ENCODE measurements around the gene ARHGEF6.
"Not testable (repeated sequence)": the region's sequence is repeated elsewhere in the genome, so short reads cannot be mapped to it uniquely, and the experiment has no call there.

Gene ARHGEF6

GRCh38 chrX:136810493-136810892, 29.8 kb upstream of the ARHGEF6 start:
- DNase-seq (ENCODE audit: low spot score in 2 of 2) = no peak
- no peaks in the 10 kb centered on the region for H3K36me3 ChIP-seq (replicated peaks)
- H3K27me3 ChIP-seq (ENCODE audit: low read depth) = no peaks in the 10 kb centered on the region
- no peaks in the 10 kb centered on the region for H3K9me3 ChIP-seq
- H3K4me3 ChIP-seq = no peak overlapping the region
- H3K4me1 ChIP-seq = no peaks in the 10 kb centered on the region
- in situ Hi-C loops (cut with MboI; ENCODE audit: low sequenced_read_pairs) = no loop called here

DNA sequence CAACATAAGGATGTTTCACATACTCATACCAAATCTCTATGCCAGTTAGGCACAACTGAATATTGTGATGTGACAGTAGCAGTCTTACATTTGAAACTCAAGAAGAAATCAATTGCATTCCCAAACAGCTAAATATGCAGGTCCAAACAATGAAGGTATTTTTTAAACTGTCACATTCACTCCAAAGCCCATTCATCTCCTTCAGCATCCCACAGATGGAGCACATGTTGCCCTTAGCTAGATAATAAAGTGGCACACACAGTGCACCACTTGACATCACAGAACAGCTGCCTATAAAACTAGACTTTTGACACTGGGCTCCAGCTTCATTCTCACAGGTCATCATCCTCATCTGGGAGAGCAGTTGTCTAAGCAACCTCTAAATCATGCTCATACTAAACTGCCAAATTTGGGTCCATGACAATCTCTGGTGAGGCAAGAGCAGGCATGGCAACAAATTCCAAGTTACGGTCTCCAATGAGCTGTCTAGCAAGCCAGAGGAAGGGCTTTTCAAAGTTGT, 26.2 kb upstream of the ARHGEF6 start:
- Histone ChIP-seq H3K27me3 (ENCODE audit: low read depth) (no peaks in the 10 kb centered on the region), H3K36me3 (replicated peaks) (no peaks in the 10 kb centered on the region), H3K4me3 (no peak overlapping the region), H3K4me1 (no peaks in the 10 kb centered on the region), H3K9me3 (no peaks in the 10 kb centered on the region)
- in situ Hi-C loops (cut with MboI; ENCODE audit: low sequenced_read_pairs) = no loop called here
- no peak for DNase-seq (ENCODE audit: low spot score in 2 of 2)

DNA sequence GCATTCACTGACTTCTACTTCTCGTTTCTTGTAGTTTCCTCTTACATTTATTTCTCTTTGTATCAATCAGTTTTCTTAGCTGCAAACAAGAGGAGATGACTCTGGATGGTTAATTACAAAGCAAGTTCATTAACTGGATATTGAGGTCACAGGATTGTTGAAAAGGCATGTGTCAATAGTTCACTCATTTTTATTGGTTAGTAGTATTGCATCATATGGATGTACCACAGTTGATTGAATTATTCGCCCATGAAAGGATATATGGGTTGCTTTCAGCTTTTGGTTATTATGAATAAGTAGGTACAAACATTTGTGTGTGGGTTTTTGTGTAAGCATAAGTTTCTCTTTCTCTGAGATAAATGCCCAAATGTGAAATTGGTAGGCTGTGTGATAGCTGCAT, 21.8 kb upstream of the ARHGEF6 start:
- H3K36me3 ChIP-seq (replicated peaks) = no peaks in the 10 kb centered on the region
- H3K4me1 ChIP-seq = no peaks in the 10 kb centered on the region
- no peaks in the 10 kb centered on the region for H3K9me3 ChIP-seq
- in situ Hi-C loops (cut with MboI; ENCODE audit: low sequenced_read_pairs) = no loop called here
- no peak overlapping the region for H3K4me3 ChIP-seq
- no peaks in the 10 kb centered on the region for H3K27me3 ChIP-seq (ENCODE audit: low read depth)
- no peak for DNase-seq (ENCODE audit: low spot score in 2 of 2)

DNA sequence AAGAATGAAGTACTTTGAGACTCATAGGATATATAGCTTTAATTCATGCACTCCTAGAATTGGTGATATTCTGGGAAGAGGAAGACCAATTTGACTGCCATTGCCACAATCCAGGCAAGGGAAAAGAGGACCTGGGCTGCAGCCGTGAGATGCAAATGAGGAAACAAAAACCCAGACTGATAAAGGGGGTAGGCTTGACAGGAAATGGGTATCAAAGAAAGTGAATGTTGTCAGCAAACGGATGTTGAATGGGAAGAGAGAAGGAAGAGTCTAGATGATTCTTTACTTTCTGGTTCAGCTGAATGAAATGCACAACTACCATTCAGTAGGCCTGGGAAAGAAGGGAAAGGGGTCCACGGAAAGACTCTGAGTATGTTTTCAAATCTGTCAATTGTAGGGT, 17.1 kb upstream of the ARHGEF6 start:
- no peaks in the 10 kb centered on the region for H3K4me1 ChIP-seq
- in situ Hi-C loops (cut with MboI; ENCODE audit: low sequenced_read_pairs) = no loop called here
- DNase-seq (ENCODE audit: low spot score in 2 of 2) = no peak
- no peaks in the 10 kb centered on the region for H3K36me3 ChIP-seq (replicated peaks)
- no peak overlapping the region for H3K4me3 ChIP-seq
- no peaks in the 10 kb centered on the region for H3K27me3 ChIP-seq (ENCODE audit: low read depth)
- H3K9me3 ChIP-seq = 0 out of 2 replicates have a peak, but pooled peaks cover 2% of the 10 kb centered on the region

- H3K9me3 ChIP-seq; H3K36me3 ChIP-seq (replicated peaks); DNase-seq (ENCODE audit: low spot score in 2 of 2); H3K4me1 ChIP-seq; H3K27me3 ChIP-seq (ENCODE audit: low read depth); H3K4me3 ChIP-seq; in situ Hi-C loops (cut with MboI; ENCODE audit: low sequenced_read_pairs): not testable (repeated sequence)
These were observed 14.4 kb upstream of the ARHGEF6 start for GRCh38 chrX:136795132-136795531.

- H3K4me1 ChIP-seq; DNase-seq (ENCODE audit: low spot score in 2 of 2); H3K4me3 ChIP-seq; H3K27me3 ChIP-seq (ENCODE audit: low read depth); H3K9me3 ChIP-seq; in situ Hi-C loops (cut with MboI; ENCODE audit: low sequenced_read_pairs); H3K36me3 ChIP-seq (replicated peaks): not testable (repeated sequence)
These were observed 13.9 kb upstream of the ARHGEF6 start for GRCh38 chrX:136794660-136795059.

GRCh38 chrX:136794080-136794479, 13.3 kb upstream of the ARHGEF6 start:
- in situ Hi-C loops (cut with MboI; ENCODE audit: low sequenced_read_pairs) = no loop called here
- no peak overlapping the region for H3K4me3 ChIP-seq

DNA sequence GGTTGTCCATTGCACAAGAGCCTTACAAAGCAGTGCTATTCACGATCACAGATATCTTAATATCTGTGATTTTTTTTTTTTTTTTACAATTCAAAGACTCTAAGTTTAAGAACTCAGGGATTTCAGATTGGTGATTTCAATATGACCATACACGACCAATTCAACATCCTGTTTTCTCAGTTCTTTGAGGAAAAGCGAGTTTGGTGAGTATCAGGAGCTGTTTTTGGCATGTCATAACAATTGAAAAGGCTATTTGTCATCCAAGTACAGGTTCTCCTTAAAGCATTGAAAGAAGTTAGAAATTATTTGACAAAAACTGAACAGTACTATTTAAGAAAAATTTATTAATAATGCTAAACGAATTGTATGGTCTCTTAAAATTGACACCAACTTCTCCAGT, 9.1 kb upstream of the ARHGEF6 start:
- 0 out of 2 replicates have a peak, but pooled peaks cover 5% of the 10 kb centered on the region for H3K27me3 ChIP-seq (ENCODE audit: low read depth)
- in situ Hi-C loops (cut with MboI; ENCODE audit: low sequenced_read_pairs) = no loop called here
- 0 out of 2 replicates have a peak, but pooled peaks cover 2% of the 10 kb centered on the region for H3K9me3 ChIP-seq
- no peak overlapping the region for H3K4me3 ChIP-seq
- H3K4me1 ChIP-seq = no peaks in the 10 kb centered on the region
- no peak for DNase-seq (ENCODE audit: low spot score in 2 of 2)
- no peaks in the 10 kb centered on the region for H3K36me3 ChIP-seq (replicated peaks)

More at GRCh38 chrX:136794080-136794479, 13.3 kb upstream of the ARHGEF6 start:
- Histone ChIP-seq H3K36me3 (replicated peaks) (no peaks in the 10 kb centered on the region), H3K4me1 (no peaks in the 10 kb centered on the region), H3K27me3 (ENCODE audit: low read depth) (no peaks in the 10 kb centered on the region), H3K9me3 (0 out of 2 replicates have a peak, but pooled peaks cover 2% of the 10 kb centered on the region)
- peak in 1 of 2 experiments; percentile 10 for DNase-seq (ENCODE audit: low spot score in 2 of 2)

- DNase-seq (ENCODE audit: low spot score in 2 of 2) = no peak
- no peaks in the 10 kb centered on the region; the same call in 1 of the 2 replicates for H3K4me1 ChIP-seq
- no peaks in the 10 kb centered on the region for H3K36me3 ChIP-seq (replicated peaks)
- H3K9me3 ChIP-seq = no peaks in the 10 kb centered on the region
- H3K27me3 ChIP-seq (ENCODE audit: low read depth) = 0 out of 2 replicates have a peak, but pooled peaks cover 5% of the 10 kb centered on the region
- H3K4me3 ChIP-seq = no peak overlapping the region
- in situ Hi-C loops (cut with MboI; ENCODE audit: low sequenced_read_pairs) = no loop called here
These were observed 3.5 kb upstream of the ARHGEF6 start for GRCh38 chrX:136784231-136784630.

- no peak overlapping the region for H3K4me3 ChIP-seq
- no peaks in the 10 kb centered on the region; the same call in 1 of the 2 replicates for H3K4me1 ChIP-seq
- in situ Hi-C loops (cut with MboI; ENCODE audit: low sequenced_read_pairs) = no loop called here
- H3K9me3 ChIP-seq = no peaks in the 10 kb centered on the region
- H3K27me3 ChIP-seq (ENCODE audit: low read depth) = 0 out of 2 replicates have a peak, but pooled peaks cover 2% of the 10 kb centered on the region
- no peaks in the 10 kb centered on the region for H3K36me3 ChIP-seq (replicated peaks)
- no peak for DNase-seq (ENCODE audit: low spot score in 2 of 2)
These were observed 2.4 kb upstream of the ARHGEF6 start for GRCh38 chrX:136783159-136783558.

DNA sequence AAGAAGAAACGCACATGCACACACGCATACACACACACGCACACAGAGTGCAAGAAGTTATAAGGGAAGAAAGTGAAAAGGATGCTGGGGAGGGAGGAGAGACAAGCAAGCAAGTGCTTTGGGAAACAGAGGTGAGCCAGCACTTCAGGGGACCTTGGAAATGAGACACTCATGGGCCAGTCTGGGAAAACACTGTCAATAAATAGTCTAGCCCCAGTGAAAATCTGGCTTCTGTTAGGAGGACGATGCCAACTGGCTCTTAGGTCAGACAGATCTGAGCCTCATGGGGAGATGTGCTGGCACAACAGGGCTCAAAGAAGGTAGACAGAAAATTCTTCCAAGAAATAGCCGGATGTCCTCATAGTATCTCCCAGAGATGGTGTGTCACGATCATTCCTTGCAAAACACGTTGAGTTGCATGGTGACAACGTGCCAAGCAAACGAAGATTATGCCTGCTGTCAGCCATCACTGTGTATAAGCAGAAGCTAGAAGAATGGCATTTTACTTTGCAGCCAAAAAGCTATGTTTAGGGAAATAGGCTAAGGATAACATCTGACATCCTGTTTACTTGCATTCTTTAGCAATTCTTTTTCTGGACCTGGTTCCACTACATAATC, 557 bp upstream of the ARHGEF6 start:
- H3K9me3 ChIP-seq = no peaks in the 10 kb centered on the region
- H3K4me1 ChIP-seq = no peaks in the 10 kb centered on the region; the same call in 1 of the 2 replicates
- in situ Hi-C loops (cut with MboI; ENCODE audit: low sequenced_read_pairs) = no loop called here
- no peaks in the 10 kb centered on the region for H3K27me3 ChIP-seq (ENCODE audit: low read depth)
- DNase-seq (ENCODE audit: low spot score in 2 of 2) = no peak
- H3K4me3 ChIP-seq = no peak overlapping the region
- no peaks in the 10 kb centered on the region for H3K36me3 ChIP-seq (replicated peaks)

- no peak for DNase-seq (ENCODE audit: low spot score in 2 of 2)
- H3K4me3 ChIP-seq = no peak overlapping the region
- no peaks in the 10 kb centered on the region for H3K27me3 ChIP-seq (ENCODE audit: low read depth)
- H3K4me1 ChIP-seq = no peaks in the 10 kb centered on the region; the same call in 1 of the 2 replicates
- no peaks in the 10 kb centered on the region for H3K9me3 ChIP-seq
- no peaks in the 10 kb centered on the region for H3K36me3 ChIP-seq (replicated peaks)
- in situ Hi-C loops (cut with MboI; ENCODE audit: low sequenced_read_pairs) = no loop called here
These were observed 491 bp downstream of the ARHGEF6 start for GRCh38 chrX:136780241-136780640.

- no peak overlapping the region for H3K4me3 ChIP-seq
- no peak for DNase-seq (ENCODE audit: low spot score in 2 of 2)
- no peaks in the 10 kb centered on the region for H3K36me3 ChIP-seq (replicated peaks)
- no peaks in the 10 kb centered on the region for H3K9me3 ChIP-seq
- no peaks in the 10 kb centered on the region for H3K27me3 ChIP-seq (ENCODE audit: low read depth)
- in situ Hi-C loops (cut with MboI; ENCODE audit: low sequenced_read_pairs) = no loop called here
- H3K4me1 ChIP-seq = no peaks in the 10 kb centered on the region; the same call in 1 of the 2 replicates
These were observed 1.4 kb downstream of the ARHGEF6 start for GRCh38 chrX:136779346-136779781.

DNA sequence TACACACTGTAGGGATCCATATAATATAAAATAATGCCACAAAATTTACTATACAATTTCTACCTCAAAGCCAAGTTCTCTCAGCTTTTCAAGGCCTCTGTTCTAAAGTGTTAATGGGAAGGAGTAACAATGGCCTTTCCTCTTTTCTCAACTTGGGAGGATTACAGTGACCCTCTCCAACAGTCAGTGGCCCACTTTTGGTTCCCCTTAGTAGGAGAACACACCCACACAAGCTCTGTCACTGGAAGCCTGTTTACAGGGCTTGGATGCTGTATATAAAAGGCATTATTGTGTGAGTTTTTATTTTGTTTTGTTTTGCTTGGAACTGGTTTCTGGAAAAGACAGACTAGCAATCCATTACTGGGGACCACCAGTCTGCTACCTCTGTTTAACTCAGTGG, 1.8 kb downstream of the ARHGEF6 start:
- DNase-seq (ENCODE audit: low spot score in 2 of 2) = no peak
- H3K9me3 ChIP-seq = no peaks in the 10 kb centered on the region
- H3K4me1 ChIP-seq = no peaks in the 10 kb centered on the region; the same call in 1 of the 2 replicates
- no peak overlapping the region for H3K4me3 ChIP-seq
- in situ Hi-C loops (cut with MboI; ENCODE audit: low sequenced_read_pairs) = no loop called here
- H3K36me3 ChIP-seq (replicated peaks) = no peaks in the 10 kb centered on the region
- H3K27me3 ChIP-seq (ENCODE audit: low read depth) = no peaks in the 10 kb centered on the region
